HUDEP-2 (cell line): ENCODE data around the gene AKT3.

Source experiments
- DNase-seq, 76 experiments: peaks; one replicate each; lab custom pipeline; 2025; ENCODE audit not compliant: unreplicated experiment in 76 of 76; lab: John Stamatoyannopoulos, UW

AKT3 gene

DNA sequence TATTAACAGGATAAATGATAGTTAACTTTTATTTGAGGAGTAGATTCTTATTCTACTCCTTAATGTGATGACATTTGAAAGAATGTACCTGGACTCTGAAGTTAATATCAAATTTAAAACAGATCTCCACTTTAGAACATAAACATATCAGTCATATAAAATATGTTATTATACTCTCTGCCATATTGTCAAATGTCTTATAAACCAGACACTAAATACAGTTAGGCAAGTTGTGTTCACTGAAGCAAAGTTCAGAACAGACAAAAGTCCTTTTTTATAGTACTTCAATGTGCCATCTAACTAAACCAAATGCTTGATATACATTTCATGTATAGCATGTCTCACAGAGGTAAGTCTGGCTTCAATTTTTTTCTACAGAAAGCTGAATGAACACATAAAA lies 285.2 kb downstream of the AKT3 start:
- no peak for DNase-seq

- no peak for DNase-seq
Observed at GRCh38 chr1:243563732-243564131, 286.3 kb downstream of the AKT3 start.

DNA sequence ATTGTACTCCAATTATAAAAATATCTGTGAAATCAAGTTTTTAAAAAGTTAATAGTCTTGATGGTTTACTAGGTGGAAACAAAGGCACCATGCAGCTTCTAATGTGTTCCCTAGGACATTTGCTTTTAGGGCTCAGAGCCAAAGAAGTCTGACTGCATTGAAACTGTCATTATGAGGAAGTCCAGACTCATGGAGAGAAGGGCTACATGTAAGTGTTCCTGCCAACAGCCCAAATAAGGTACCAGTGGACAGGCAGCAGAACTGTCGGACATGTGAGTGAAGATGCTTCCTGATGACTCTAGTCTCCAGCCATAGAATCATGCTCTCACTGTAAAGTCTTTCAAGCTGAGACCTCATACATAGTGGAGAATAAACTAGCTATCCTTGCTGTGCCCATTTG lies 287.6 kb downstream of the AKT3 start:
- DNase-seq: no peak

DNA sequence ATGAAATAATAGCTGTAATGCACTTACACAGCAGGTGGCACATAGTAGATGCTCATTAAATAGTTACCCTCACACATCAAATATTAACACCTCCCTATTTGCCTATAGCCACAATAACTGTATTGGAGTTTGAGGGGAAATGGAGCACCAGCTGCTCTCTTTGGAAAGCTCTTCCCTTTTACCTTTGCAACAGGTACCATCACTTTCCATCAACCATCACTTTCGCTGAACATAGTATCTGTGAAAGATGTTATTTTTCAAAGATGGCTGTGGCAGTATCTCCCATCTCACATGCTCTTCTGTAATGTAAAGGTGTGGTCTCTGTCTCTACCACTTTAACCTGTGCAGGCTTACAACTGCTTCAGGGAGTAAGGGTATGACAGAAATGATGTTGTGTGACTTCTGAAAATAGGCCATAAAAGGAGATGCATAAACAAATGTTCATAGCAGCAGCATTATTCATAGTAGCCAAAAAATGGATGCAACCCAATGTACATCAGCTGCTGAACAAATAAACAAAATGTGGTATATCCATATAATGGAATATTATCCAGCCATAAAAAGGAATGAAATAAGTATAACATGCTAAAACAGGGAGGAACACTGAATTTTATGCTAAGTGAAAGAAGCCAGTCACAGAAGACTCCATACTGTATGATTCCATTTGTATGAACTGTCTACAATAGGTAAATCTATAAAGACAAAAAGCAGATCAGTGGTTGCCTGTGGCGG lies 288.3 kb downstream of the AKT3 start:
- DNase-seq: no peak

- no peak for DNase-seq
Observed at GRCh38 chr1:243559575-243560162, 290.4 kb downstream of the AKT3 start.

- DNase-seq: no peak
Observed at GRCh38 chr1:243558576-243558975, 291.5 kb downstream of the AKT3 start.

GRCh38 chr1:243557866-243558265 lies 292.2 kb downstream of the AKT3 start:
- no peak for DNase-seq

GRCh38 chr1:243554686-243555085 lies 295.4 kb downstream of the AKT3 start:
- no peak for DNase-seq

DNA sequence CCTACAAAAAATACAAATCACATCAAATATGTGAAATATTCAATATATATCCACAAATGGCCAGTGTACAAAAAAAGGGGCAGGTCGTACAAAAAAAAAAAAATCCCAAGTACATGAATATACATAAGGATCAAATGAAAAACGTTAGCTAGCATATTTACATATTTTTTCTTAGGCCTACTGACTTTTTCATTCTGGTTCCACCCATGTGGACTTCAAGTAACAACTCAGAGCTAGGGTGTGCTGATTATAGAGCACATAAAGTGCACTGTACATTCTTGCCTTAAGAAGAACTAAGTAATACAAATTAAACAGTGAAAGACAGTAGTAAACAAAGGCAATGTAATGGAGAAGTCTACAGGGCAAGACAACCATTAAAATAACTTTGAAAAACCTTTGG lies 297.0 kb downstream of the AKT3 start:
- DNase-seq: no peak

- DNase-seq: no peak
Observed at GRCh38 chr1:243550276-243550675, 299.8 kb downstream of the AKT3 start.

DNA sequence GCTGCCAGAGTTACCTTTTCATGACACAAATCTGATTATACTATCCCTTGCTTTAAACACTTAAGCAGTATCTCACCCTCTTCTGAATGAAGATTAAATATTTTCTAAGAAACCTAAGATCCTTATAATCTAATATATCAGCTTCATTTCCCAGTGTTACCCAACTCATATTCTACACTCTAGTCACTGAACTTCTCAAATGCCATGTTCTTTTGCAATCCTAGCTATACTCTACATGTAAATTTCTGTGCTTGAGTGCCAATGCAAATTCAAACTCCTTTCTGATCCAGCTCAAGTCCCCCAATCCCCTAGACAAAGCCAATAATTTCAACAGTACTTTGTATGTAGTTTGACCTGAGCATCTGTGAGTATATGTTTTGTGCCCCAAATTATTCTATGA lies 300.3 kb downstream of the AKT3 start:
- DNase-seq: no peak

- DNase-seq: no peak
Observed at GRCh38 chr1:243549108-243549507, 300.9 kb downstream of the AKT3 start.

DNA sequence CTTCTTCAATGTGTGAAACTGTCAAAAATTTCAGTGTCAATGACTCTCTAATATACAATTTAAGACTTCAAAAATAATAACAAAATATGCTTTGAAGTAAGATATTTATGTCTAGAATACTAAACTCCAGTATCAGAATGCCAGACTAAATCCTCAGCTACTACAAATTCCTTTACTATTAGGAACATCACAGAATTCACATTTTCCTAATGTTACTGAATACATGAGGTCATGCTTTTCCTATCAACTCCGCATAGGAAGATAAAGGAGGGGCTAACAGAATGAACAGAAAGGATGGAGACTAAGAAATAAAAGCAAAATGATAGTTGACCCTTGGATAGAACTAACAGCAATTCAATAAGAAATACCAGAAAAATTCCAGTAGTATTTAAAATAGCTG lies 301.5 kb downstream of the AKT3 start:
- DNase-seq: no peak

DNA sequence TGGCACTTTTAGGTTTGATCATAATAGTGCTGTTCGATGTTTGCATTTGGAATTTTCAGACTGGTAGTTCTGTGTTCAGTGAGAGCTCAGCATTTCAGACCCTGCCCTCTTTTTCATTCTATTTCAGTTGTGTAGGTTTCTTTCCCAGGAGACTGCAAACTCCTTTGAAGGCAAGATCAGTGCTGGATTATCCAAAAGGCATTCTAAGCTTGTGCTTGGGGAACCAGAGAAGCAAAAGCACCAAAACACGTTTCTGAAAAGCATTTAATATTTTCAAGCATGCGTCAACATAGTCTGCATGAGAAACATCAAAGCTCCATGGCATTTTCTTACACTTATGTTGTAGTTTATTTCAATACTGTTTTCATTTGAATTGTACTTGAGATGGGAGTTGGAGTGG lies 302.2 kb downstream of the AKT3 start:
- DNase-seq: no peak

DNA sequence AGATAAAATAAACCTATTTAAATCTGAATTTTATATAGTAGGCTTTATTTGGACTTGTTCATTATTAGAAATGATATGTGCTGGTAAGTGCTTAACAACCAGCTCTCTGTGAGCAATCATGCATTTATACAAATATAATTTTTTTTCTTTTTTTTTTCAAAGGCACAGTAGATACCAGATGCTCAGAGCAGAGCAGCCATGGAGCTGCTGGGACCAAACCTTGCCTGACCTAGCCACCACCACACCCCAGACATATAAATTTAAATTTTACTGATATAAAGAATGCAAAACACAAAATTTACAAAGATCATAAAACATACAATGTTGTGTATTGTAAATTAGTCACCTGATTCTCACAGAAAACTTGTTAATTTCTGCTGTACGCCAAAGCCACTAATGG lies 303.6 kb downstream of the AKT3 start:
- DNase-seq: no peak

DNA sequence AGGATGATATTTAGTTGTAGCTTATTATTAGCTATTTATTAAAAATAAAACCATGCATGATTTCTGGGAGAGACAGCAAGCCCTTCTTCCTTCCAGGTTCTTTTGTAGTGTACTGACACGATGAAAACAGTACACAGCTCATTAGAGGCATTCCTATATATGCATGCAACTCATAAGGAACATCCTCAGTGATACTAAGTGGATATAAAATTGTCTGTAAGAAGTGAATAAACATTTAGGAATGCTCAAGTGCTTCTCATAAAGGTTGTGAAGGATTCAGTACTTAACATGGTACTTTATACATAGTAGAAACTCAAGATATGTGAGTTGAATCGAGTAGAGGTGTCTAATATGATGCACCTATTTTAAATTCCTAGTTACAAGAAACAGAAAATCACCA lies 306.5 kb downstream of the AKT3 start:
- no peak for DNase-seq

- DNase-seq: peak in 2 of 76 experiments; percentile 5 to 11
Observed at GRCh38 chr1:243542739-243543415, 307.2 kb downstream of the AKT3 start.

DNA sequence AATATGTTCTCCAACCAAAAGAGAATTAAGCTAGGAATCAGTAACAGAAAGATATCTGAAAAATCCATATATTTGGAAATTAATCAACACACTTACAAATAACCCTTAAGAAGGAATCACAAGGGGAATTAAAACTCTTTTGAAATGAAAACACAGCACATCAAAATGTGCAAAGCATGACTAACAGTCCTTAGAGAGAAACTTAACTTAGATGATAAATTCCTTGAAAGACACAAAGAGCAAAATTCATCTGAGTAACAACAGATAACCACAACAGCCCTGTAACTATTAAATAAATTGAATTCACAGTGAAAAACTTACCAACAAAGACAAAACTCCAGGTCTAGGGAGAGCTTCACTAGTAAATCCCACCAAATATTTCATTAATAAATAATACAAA lies 310.4 kb downstream of the AKT3 start:
- DNase-seq: no peak

DNA sequence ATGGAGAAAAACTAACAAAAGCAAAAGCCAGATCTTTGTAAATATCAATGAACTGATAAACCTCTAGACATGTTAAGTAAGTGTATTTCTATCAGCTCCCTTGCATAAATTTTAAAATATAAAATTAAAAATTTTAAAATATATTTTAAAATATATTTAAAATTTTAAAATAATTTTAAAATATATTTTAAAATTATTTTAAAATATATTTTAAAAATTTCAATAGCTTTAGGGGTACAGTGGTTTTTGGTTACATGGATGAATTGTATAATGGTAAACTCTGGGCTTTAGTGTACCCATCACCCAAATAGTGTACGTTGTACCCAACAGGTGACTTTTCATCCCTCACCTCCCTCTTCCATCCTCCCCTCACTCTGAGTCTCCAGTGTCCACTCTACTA lies 315.0 kb downstream of the AKT3 start:
- DNase-seq: no peak

DNA sequence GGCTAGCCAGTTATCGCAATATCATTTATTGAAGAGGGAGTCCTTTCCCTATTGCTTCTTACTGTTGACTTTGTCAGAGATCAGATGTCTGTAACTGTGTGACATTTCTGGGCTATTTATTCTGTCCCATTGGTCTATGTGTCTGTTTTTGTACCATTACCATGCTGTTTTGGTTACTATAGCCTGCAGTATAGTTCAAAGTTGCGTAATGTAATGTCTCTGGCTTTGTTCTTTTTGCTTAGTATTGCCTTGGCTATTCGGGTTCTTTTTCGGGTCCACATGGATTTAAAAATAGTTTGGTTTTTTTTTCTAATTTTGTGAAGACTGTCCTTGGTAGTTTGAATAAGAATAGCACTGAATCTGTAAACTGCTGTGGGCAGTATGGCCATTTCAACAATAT lies 320.5 kb downstream of the AKT3 start:
- DNase-seq: no peak

- DNase-seq: no peak
Observed at GRCh38 chr1:243528459-243529121, 321.5 kb downstream of the AKT3 start.

DNA sequence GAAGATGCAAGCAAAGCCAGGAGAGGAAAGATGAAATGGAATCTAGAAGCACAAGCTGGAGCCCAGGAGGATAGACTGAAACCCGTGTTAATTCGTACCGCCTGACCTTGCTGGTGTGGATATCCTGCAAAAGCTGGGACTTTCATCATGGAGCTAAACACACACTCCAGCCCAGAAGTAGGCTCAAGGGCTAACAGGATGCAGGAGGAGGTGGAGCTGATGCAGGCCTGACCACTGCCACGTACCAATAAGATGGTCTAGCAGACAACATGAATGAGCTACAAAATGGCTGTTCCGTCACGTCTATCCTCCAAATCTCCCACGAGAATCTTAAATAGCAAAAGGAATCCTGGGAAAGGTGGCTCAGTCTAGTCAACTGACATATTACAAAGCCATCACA lies 323.9 kb downstream of the AKT3 start:
- DNase-seq: no peak
